HG02981 (cell line): ENCODE results near the gene GID8.

ENCODE experiments used
- ATAC-seq: cut with Tn5 transposase; IDR thresholded peaks from one replicate; pipeline ENCODE4 v1.9.1; 2021; ENCODE audit warnings: mild to moderate bottlenecking, moderate library complexity; ENCODE audit not compliant: unreplicated experiment

Gene GID8

DNA sequence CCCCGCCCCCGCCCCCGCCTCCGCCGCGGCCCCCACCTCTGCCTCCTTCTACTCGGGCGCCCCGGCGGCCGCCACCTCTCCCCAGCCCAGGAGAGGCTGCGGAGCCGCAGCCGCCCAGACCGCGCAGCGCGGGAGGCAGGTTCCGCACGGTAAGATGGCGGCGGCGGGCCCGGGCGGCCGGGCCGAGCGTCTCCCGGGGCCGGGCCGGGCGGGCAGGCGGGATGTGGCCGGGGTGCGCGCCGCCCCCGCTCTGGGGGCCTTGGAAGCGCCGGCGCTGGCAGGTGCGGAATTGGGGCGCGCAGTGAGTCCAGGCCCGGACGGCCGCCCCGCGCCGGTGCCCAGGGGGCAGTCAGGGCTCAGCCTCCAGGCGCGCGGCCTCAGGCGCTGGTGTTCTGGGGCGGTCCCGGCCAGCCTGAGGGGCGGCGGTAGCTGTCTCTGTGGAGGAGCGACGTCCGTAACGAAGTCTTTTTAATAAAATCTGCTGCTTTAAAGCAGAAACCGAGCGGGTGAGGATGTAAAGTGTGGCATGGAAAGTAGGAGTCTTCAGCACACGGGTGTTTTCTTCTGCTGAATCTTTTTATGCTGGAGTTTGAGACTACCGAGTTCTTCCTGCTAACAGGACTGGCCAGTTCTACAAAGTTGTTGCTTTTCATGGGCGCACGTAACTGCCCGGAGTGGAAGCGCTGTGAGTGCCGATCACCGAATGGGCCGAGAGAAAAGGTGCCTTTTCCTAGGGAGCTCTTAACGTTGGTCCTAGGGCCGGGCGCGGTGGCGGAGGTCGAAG lies at the start of gene GID8:
Gene GID8 (plus strand): TSS at position 43 of the 784 bp plus-strand sequence. CDS start 3,356 bp downstream, outside the sequence.
- ATAC-seq: peak; percentile 35

DNA sequence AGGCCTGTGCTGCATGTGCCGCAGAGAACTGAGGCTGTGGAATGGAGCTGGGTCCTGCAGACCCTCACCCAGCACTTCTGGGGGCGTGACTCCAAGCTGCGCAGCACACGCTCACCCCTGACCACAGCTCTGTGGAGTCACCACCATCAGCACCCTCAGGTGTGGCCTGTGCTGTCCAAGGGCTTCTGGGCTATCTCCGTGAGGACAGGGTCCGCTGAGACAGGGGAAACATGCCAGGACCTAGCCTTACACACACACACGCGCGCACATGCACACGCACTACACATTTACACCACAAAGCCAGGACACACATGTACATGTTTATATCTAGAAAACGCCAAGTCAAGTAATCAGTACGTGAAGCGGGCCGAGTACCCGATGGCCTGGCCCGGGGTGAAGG lies 49.5 kb upstream of the GID8 start:
- no peak for ATAC-seq

DNA sequence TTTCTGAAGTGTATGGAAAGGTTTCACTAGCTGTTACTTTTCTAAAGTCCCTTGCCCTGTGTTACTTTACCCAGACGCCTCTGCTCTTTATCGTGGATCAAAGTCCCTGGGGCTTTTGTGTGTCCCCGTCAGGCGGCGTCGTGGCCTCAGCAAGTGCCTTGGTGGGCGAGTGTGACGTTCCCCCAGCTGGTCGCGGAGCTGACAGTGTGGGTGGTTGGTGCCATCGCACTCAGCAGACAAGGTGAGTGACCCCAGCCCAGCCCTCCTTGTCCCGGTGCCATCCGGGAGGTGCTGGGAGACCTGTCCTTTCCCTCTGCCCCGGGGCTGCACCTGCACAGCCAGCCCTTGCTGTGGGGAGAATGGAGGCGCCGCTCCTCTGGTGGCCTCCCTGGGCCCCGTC lies 49.0 kb upstream of the GID8 start:
- ATAC-seq: no peak

DNA sequence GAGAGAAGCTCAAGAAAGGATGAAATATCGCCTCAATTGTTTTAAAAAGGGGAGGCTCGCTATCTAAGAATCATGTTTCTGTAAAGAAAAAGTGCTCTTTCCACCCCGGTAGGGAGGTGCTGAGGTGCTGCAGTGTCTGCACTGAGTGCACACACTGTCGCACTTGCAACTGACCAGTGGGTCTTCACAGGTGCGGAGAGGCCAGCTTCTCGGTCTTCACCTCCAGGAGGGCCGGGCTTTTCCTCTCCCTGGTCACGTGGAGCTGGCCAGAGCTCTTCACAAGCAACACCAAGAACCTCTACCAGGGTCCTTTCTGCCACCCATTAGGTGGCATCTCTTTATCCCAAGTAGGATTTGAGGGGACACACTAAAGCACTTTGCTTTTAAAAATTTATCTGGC lies 48.5 kb upstream of the GID8 start:
- no peak for ATAC-seq

DNA sequence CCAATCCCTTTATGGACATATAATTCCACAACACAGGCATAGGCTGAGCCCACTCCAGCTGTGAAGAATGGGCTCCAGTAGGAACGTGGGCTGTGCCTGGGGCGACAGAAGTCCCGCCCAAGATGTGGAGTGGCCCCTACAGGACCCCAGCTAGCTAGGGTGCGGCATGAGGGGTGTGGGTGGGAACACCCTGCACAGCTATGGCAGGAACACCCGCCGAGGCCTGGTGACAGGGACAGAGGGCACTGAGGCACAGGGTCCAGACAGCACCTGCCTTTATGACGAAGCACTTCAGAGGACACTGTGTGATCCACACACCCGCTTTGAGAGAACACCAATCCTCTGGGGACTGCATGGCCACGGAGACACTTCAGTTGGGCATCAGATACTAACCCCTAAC lies 48.1 kb upstream of the GID8 start:
- ATAC-seq: no peak

DNA sequence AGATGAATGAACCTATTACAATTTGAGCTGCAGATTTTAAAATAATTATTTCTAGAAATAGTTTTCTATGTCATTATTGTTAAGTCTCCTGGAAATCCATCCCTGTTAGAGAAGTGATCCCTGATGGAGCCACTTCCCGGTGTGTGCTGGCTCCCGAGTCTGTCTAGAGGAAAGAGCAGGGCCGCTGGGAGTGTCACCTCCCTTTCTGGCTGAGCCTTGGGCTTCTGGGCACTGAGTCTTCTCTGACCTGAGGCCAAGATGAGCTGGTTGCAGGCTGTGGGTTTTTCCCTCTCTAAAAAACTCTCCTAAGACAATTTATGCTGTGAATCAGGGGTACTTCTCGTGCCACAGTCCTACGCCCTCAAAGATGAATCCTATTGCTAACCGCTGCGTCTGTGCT lies 47.5 kb upstream of the GID8 start:
- ATAC-seq: no peak

DNA sequence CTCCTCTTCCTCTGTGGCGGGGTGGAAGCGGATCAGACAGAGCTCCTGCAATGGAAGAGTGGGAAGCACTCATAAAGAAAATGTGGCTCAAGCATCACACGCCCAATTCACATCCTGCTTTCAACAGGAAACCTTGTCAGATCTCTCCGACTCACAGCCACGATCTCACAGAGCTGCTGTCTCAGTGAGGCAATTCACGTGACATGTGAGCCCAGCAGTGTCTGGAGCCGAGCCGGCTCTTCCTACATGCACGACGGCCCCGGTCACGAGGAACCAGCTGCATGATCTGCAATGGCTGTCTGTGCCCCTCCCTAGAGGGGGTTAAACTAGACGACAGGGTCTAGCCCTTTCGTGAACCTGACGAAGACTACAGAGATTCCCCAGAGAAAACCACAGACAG lies 46.8 kb upstream of the GID8 start:
- no peak for ATAC-seq

DNA sequence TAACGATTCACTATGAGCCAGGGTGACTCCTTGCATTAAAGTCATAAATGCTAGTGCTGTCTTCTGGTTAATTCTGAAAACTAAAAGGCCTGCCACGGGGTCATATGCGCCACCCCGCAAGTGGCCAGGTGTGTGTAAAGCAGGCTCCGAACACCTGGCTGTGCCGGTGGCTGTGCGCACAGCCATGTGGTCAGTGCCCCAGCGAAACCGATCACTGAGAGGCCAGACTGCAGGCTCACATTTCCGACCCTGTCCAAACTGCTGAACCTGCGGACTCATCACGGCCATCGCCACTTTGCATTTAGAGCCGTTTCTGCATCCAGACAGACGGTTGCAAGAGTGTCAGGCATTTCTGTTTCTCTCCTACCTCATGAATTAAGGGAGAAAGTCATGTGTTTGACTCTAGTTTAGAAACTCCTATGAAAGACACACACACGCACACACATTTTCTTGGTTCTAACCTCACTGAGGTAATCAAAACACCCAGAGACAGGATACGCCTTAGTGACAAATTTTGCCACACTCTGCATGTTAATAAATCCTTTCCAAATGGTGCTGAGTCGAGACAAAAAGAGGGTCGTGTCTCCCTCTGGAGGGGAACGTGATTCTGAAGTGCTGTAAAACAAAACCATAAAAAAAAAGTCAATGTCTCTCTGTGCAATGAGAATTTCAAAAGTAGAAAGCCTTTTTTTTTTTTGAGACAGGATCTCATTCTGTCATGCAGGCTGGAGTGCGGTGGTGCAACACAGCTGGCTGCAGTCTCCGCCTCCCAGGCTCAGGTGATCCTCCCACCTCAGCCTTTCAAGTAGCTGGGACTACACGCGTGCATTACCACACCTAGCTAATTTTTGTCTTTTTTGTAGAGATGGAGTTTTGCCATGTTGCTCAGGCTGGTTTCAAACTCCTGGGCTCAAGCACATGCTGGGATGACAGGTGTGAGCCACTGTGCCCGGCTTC lies 45.3 kb upstream of the GID8 start:
- no peak for ATAC-seq

DNA sequence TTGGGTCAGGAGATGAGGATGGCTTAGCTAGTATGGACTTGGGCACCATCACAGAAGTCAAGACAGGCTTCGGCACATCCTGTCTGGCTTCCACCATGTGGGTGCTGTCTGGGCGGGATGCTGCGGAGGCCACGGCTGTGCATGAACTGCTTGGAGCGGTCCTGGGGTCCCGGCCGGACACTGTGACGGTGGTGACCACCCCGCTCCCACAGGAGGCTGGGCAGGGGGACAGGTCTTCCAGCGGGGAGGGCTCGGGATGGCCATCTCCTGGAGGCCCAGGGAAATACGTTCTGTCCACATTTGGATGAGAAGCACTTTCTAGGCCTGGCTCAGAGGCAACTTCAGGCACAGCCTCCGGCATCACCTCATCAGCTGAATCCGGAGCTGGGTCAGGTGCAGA lies 44.2 kb upstream of the GID8 start:
- ATAC-seq: no peak

DNA sequence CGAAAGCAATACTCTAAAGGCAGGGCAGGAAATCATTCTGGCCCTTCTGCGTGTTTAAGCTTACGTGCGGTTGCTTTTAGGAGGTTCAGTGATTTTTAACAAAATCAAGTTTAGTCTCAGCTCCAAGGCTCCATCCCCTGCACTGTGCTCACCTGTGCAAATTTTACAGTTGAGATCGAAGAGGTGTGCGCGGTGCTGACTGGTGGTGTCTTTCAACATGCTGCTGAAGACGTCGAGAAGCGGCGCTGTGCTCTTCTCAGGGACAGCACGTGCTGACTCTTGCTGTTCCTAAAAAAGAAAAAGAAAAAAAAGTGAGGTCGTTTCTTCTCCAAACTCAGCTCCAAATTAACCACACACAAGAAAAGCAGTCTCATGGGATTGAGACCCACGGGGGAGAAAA lies 43.7 kb upstream of the GID8 start:
- ATAC-seq: no peak

DNA sequence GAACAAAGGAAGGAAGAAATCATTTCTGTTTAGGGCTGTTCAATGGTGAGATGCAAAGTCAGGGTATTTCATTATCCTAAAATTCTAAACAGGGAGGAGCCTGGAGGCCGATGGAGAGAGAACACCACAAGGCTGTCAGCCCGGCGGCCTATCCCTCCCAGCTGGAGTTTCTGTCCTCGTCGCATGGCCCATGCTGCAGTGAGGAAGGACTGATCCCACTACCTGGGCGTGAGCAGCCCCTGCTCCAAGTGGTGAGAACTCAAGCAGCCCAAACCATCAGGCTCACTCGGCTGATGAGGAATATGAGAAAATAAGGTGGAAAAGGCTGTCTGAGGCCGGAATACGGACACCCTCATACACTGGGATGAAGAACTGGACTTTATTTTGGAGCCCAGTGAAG lies 42.4 kb upstream of the GID8 start:
- no peak for ATAC-seq

DNA sequence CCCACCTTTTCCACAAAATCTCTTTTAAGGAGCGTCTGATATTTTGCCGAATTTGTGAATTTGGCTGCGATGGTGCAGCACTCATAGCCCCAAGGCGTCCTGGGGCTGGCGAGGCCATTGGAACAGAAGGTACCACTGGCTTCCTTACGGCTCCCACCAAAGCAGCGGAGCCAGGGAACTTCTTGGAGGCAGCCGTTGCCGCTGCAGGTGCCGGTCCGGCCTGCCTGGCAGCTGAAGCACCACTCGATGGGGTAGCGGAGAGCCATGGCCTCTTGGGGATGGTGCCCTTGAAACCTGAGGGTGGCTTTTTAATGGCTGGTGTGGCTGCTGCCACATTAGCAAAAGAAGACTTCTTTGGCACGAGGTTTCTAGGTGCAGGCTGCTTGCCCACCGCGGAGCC lies 41.4 kb upstream of the GID8 start:
- ATAC-seq: no peak

DNA sequence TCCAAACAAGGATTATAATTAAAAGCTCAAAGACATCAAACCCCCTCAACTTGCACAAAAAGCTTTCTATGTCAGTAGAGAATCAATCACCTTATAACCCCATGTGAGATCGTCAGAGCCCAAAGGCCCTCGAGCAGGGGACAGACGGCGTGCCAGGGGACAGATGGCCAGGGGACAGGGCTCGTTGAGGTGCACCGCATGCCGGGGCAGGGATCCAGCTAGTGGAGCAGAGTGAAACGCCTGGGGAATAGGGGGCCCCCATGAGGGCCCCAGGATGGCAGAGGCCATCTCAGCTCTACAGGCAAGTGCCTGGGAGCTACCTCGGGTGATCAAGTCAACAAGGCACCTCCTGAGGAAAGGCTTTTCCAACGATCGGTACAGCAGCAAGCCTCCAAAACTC lies 40.3 kb upstream of the GID8 start:
- ATAC-seq: no peak

DNA sequence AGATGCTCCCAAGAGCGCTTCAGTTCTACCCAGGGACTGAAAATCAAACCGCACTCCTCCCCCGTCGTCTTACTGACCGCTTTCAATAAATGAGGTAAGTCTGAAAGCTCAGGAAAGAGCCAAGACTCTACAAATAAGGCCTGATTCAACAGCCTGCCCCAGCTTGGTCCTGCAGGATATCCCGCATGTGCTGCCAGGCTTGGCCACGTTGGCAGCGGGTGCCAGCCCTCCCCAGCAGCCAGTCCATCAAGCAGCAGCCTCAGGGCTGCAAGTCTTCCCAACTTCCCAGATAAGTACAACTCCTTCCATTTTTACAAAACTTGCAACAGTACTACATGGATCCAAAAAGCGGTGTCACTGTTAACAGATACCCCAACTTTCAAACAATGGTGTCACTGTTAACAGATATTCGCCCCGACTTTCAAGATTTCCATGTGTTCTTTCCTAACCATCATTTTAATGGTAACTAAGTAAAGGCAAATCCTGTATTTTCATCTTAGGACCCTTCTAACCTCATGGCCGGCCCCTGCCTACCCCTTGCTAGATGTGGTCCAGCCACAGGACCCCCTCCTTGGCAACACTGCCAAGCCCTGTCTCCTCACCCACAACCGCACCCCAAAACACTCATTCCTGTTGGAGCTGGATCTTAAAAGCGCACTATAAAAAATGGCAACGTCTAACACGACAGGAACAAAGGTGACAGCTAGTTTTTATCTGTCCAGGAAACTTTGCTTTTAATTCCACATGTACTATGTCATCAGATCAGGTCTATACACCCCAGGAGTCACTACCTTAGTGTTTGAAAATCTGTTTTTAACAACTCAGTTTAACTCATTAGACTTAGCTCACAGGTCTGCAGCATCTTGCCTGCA lies 39.6 kb upstream of the GID8 start:
- no peak for ATAC-seq

DNA sequence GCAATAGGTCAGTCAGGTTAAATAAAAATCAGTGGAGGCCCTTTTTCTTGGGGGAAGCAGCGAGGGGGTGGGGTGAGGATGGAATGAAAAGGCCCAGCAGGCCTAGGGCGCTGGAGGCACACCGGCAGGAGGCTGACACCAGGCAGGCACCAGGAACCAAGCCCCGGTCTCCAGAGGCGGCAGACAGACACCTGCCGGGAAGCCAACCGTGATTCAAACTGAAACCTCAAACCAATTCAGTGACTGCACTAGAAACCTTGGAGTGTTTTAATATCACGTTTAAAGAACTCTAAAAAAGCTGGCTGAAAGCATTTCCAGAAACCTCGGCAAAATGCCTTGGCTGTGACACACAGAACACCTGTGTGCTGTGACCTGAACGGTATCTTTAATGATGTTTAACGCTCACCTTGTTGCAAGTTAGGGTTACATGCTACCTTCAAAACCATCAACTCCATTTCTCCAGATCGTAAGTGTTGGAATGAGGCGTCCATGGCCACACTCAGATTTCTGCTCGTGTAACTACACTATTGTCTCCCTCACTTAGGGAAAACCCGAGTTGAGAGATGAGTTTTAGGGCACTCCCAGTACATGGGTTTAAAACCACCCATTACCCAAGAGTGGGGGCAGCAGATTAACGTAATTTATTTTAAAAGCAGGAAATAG lies 38.8 kb upstream of the GID8 start:
- no peak for ATAC-seq

DNA sequence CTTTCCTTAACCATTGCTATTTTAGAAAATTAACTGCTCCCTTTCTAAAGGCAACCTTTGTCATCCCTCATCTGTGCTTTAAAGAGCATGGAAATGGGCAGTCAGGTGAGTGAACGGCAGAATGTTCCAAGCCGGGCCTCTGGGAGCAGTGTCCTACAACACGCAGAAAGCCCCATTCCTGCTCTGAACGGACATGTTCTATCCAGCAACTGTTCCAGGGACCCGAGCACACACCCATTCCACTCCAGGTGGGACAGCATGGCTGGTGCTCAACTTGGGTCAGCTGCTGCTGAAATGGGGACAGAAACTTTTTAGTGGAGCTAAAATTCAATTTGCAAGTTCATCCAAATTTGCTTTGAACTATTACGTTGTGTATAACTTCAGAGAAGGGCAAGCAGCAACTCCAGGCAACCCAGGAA lies 38.3 kb upstream of the GID8 start:
- ATAC-seq: no peak

DNA sequence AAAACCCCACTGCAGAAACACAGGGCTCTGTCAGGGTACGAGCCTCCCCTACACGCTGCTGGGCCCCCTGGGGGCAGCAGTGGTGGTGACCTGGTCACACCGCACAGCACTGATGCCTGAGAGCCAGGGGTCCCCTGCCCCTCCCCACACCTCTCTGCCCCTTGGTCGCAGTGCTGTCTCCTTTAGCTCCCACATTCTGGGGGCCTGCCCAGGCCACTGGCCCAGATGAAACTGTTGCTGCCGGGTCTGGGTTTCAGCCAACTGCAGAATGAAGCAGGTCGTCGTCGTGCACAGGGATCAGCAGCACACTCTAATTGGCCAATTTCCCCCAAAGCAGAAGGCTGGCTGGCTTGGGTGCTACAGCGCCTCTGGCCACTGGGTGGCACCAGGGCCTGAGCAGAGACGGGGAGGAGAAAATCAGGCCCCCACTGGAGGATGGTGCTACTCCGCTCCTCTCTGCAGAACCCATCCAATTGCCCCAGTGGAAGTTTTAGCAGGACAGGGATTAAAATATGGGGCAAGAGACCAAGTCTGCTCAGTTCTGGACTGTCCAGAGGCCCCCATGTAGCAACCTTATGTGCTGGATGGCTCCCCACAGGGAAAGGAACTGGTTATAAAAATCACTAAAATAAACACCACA lies 37.8 kb upstream of the GID8 start:
- peak; percentile 78 for ATAC-seq

DNA sequence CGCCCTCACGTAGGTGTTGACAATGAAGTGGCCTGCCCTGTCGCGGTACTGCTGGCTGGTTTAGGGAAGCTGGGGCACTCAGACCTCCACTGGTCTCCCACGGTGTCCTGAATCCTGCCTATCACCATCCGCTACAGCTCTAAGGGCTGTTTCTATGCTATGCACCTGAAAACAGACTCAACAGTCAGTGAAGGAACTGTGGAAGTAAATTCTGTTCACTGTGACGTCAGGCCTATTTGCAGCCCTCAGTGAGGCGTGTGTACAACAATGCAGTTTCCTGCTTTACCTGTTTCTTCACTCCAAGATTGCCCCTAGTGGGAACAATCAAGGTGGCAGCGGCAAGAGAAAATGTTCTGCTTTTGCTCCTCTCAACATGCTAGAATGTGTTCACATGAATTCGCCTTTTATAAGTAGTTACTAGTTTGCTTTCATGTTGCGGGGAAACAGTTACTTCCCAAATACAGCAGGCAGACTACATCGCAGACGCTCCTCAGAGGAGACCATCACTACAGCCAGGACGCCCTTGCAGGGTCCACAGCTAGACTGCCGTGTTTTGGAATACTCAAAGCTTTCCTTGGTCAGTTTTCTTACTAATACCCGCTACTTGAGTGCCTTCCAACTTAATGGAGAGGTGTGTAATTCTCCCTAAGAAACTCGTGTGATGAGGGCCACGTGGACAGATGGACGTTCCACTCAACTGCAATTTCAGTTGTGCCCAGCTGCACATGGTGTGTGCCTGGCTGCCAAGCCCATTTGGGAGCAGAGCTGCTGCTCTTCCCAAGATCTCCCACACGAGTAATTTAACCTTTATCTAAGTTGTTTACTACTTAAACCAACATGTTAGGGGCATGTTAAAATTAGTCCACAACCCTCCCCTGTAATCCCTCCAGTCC lies 37.0 kb upstream of the GID8 start:
- peak; percentile 11 for ATAC-seq

DNA sequence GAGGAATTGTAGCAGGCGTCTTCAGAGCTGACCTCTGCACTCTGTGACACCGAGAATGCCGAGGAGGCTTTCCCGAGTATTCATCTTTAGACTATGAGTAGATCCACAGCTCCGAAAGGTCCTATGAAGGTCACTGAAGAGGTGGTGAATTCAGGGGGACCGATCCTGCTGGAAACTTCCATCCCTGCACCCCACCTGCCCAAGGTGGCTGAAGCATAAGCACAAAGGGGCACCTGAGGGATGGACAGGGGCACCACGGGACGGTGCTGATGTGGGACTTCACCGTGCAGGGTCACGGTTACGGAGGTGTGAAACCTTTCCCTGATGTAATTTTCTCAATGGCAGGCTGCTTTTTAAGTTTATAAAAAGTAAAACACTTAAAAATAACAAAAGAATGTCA lies 36.1 kb upstream of the GID8 start:
- no peak for ATAC-seq
